ENCODE results near the gene RERG. TPM values are rescaled to one million over a fixed set of nuclear protein-coding genes. Genes with fewer than 3 reads are reported as not detected.

Gene RERG
- total and polyA plus RNA-seq, 7 donors = 1.6 to 3.1 (median 2.3) TPM

DNA sequence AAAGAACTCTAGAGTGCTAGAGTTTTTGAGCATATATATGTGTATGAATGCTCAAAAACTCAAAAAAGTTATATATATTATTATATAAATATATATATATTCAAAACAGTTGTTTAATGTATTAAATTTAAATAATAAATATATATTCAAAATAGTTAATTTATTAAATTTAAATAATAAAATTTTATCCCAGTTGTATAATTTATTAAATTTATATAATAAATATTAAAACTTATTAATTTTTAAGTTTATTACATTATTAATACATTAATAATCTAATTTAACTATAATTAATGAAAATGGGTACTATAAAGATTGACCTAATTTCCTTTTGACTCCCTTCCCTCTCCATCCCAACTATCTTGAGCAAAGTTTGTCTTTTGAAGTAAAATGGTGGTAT, 97.8 kb downstream of the RERG start:
- intact Hi-C loops (cut with DNase I) = no loop called here
- TF ChIP-seq, protein P1, sequence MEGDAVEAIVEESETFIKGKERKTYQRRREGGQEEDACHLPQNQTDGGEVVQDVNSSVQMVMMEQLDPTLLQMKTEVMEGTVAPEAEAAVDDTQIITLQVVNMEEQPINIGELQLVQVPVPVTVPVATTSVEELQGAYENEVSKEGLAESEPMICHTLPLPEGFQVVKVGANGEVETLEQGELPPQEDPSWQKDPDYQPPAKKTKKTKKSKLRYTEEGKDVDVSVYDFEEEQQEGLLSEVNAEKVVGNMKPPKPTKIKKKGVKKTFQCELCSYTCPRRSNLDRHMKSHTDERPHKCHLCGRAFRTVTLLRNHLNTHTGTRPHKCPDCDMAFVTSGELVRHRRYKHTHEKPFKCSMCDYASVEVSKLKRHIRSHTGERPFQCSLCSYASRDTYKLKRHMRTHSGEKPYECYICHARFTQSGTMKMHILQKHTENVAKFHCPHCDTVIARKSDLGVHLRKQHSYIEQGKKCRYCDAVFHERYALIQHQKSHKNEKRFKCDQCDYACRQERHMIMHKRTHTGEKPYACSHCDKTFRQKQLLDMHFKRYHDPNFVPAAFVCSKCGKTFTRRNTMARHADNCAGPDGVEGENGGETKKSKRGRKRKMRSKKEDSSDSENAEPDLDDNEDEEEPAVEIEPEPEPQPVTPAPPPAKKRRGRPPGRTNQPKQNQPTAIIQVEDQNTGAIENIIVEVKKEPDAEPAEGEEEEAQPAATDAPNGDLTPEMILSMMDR (IDR thresholded peaks at IDR 0.05) = no peak

DNA sequence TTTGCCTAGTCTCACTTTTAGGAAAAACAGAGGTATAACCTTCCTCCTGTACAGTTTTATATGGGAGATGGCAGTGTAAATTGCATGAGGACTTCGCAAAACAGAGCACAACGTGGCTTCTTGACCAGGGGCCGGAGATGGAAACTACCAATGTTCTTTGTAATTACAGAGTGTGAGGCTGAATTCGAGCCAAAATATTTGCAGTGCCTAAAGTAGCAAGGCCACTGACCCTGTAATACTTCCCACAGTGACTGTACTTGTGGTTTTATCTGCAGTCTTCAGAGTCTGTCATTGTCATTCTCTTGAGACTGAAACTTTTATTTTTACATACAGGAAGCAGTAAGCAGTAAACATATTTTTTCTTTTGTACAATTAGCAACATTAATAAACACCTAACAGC, 98.9 kb downstream of the RERG start:
- no peak for ATAC-seq
- no peaks in the 10 kb centered on the region for H3K27me3 ChIP-seq (ENCODE audit: insufficient read depth in 3 of 3, low read length in 2 of 3)
- TF ChIP-seq, protein P1 (IDR thresholded peaks at IDR 0.05) = no peak
- no peak overlapping the region for H3K27ac ChIP-seq
- intact Hi-C loops (cut with DNase I) = no loop called here
- no peaks in the 10 kb centered on the region for H3K36me3 ChIP-seq (ENCODE audit: insufficient read depth in 1 of 2, low read depth in 1 of 2)
- no peak for DNase-seq
- 43 to 56% (median 54%) methylated on average over 4 of the region's 4 CpGs for WGBS, 3 donors
- no peak overlapping the region for H3K4me3 ChIP-seq
- no peaks in the 10 kb centered on the region for H3K4me1 ChIP-seq
- H3K9me3 ChIP-seq = no peaks in the 10 kb centered on the region

More for the DNA sequence above, 97.8 kb downstream of the RERG start:
- no peaks in the 10 kb centered on the region for H3K4me1 ChIP-seq
- H3K27me3 ChIP-seq (ENCODE audit: insufficient read depth in 3 of 3, low read length in 2 of 3) = no peaks in the 10 kb centered on the region
- H3K9me3 ChIP-seq = no peaks in the 10 kb centered on the region
- H3K4me3 ChIP-seq = no peak overlapping the region
- no peak for ATAC-seq
- no peak overlapping the region for H3K27ac ChIP-seq
- DNase-seq = no peak
- H3K36me3 ChIP-seq (ENCODE audit: insufficient read depth in 1 of 2, low read depth in 1 of 2) = no peaks in the 10 kb centered on the region

DNA sequence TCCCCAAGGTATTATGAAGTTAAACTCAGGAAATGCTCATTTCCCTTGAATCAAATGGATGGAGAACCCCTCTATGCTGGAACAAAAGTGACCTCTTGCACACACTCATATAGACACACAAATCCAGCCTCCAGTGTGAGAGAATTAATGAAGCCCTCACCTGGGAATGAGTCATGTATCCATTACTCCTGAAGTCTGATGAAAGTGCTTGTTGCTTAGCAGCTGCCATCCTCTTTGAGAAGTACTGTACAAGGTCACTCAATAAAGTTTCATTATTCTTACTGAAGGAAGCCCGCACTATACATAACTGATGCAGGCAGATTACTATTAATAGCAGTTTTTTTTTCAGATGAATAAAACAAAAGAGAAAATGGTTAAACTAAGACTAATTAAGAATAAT, 102.3 kb downstream of the RERG start:
- ATAC-seq = no peak
- DNase-seq = no peak
- Histone ChIP-seq H3K9me3 (no peaks in the 10 kb centered on the region), H3K4me1 (no peaks in the 10 kb centered on the region), H3K4me3 (no peak overlapping the region), H3K27me3 (ENCODE audit: insufficient read depth in 3 of 3, low read length in 2 of 3) (no peaks in the 10 kb centered on the region), H3K36me3 (ENCODE audit: insufficient read depth in 1 of 2, low read depth in 1 of 2) (no peaks in the 10 kb centered on the region), H3K27ac (no peak overlapping the region)
- WGBS, 3 donors = 2% methylated on average over 1 of the region's 1 CpG
- intact Hi-C loops (cut with DNase I) = no loop called here
- TF ChIP-seq, protein P1 (IDR thresholded peaks at IDR 0.05) = no peak

- H3K4me1 ChIP-seq = no peaks in the 10 kb centered on the region
- H3K27ac ChIP-seq = no peak overlapping the region
- H3K27me3 ChIP-seq (ENCODE audit: insufficient read depth in 3 of 3, low read length in 2 of 3) = no peaks in the 10 kb centered on the region
- intact Hi-C loops (cut with DNase I) = no loop called here
- DNase-seq (no peak), ATAC-seq (no peak)
- H3K36me3 ChIP-seq (ENCODE audit: insufficient read depth in 1 of 2, low read depth in 1 of 2) = no peaks in the 10 kb centered on the region
- H3K9me3 ChIP-seq = no peaks in the 10 kb centered on the region
- no peak overlapping the region for H3K4me3 ChIP-seq
- WGBS, 3 donors = 27 to 73% (median 47%) methylated on average over 1 of the region's 1 CpG
- TF ChIP-seq, protein P1 (IDR thresholded peaks at IDR 0.05) = no peak
Measured at GRCh38 chr12:15116983-15117382, 104.2 kb downstream of the RERG start.

DNA sequence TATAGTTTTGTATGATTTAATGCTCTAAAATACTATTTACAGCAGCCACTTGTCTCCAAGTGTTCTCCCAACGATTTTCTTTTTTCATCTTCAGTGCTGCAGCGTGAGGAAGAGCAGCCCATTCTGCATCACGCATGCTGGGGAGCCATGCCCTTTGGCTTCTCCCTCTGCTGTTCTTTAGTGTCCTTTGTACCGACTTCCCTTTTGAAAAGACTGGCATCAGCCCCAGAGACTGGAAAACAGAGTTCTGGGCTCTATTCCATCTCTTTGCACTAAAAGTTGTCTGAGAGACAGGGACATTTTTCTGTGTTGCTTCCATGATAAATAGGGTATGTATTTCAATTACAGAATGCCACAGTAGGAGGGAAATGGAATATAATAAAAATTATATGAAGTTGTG, 105.1 kb downstream of the RERG start:
- Histone ChIP-seq H3K27me3 (ENCODE audit: insufficient read depth in 3 of 3, low read length in 2 of 3) (no peaks in the 10 kb centered on the region), H3K4me1 (no peaks in the 10 kb centered on the region), H3K27ac (no peak overlapping the region), H3K36me3 (ENCODE audit: insufficient read depth in 1 of 2, low read depth in 1 of 2) (no peaks in the 10 kb centered on the region), H3K4me3 (no peak overlapping the region), H3K9me3 (no peaks in the 10 kb centered on the region)
- DNase-seq = no peak
- WGBS, 3 donors = 17 to 33% (median 23%) methylated on average over 4 of the region's 4 CpGs
- TF ChIP-seq, protein P1 (IDR thresholded peaks at IDR 0.05) = no peak
- intact Hi-C loops (cut with DNase I) = no loop called here
- no peak for ATAC-seq

All from psoas muscle (tissue), 8 donors.